Measurements from ENCODE around the gene FUZ. TPM values are rescaled to one million over a fixed set of nuclear protein-coding genes. Genes with fewer than 3 reads are reported as not detected.

The FUZ gene
- total RNA-seq, 4 donors from 2014 or later = 19.0 to 31.7 (median 26.8) TPM

DNA sequence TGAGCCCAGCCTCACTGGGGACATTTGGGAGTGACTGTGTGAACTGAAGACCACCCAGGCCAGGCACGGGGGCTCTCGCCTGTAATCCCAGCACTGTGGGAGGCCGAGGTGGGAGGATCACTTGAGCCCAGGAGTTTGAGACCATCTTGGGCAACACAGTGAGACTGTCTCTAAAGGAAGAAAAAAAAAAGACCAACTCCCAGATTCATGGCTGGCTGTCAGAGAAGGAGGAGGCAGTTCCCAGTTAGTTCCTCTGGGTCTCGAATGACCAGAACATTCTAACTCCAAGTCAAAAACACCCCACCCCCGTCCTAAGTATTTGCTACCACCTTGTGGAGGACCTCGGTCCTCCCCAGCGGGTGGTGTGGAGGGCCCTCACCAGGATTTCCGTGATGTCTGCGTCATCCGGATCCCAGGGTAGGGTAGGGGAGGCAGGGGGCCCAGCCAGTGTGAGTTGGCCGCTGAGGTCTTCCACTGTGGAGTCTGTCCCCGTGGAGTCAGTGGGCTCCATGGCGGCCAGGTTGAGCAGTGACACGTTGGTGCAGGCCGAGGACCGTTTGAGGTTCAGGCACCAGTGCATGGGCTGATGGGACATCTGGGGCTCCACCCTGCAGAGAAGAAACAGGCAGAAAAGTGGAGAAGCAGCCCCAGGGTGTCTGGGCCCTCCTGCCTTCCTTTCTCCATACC lies 51.3 kb downstream of the FUZ start:
- DNase-seq (ENCODE audit: low spot score in 2 of 2) = peak in 1 of 2 donors; percentile 16

DNA sequence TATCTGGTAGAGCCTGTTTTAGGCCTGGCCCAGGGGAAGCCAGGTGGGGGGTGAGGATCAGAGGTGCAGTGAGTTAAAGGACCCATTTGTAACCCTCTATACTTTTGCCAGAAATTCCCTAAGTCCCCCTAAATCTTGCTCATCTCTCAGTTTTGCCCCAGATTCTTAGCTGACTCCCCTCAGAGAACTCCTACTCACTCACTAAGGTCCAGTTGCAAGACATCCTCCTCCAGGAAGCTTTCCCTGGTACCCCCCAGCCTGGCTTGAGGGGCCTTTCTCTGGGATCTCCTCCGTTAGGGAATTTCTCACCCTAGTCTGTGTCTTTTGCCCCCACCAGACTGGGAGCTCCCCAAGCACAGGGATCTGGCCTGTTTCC lies 51.9 kb downstream of the FUZ start:
- DNase-seq (ENCODE audit: low spot score in 2 of 2) = no peak
- WGBS, 2 donors = 44 to 68% methylated on average over 1 of the region's 1 CpG
- Histone ChIP-seq H3K4me1 (peaks cover 0 to 18% (median 4%) of the 10 kb centered on the region in 4 donors), H3K9me3 (peaks cover 0 to 4% (median 0%) of the 10 kb centered on the region in 4 donors), H3K36me3 (no peaks in the 10 kb centered on the region), H3K4me3 (no peak overlapping the region), H3K27me3 (no peaks in the 10 kb centered on the region), H3K27ac (peak overlapping the region; percentile 30 to 77 (median 66))
- no peak for TF ChIP-seq POLR2A (IDR thresholded peaks at IDR 0.05)
- TF ChIP-seq CTCF (IDR thresholded peaks at IDR 0.05) = no peak
- no peak for TF ChIP-seq EP300 (IDR thresholded peaks at IDR 0.05)

More for the DNA sequence above, 51.3 kb downstream of the FUZ start:
- Histone ChIP-seq H3K9me3 (no peaks in the 10 kb centered on the region), H3K27me3 (no peaks in the 10 kb centered on the region), H3K4me3 (no peak overlapping the region), H3K4me1 (peaks cover 0 to 18% (median 4%) of the 10 kb centered on the region in 4 donors), H3K36me3 (no peaks in the 10 kb centered on the region), H3K27ac (peak overlapping the region; percentile 30 to 77 (median 66))
- no peak for TF ChIP-seq EP300 (IDR thresholded peaks at IDR 0.05)
- no peak for TF ChIP-seq CTCF (IDR thresholded peaks at IDR 0.05)
- no peak for TF ChIP-seq POLR2A (IDR thresholded peaks at IDR 0.05)
- 50 to 63% methylated on average over 11 to 16 of the region's 16 CpGs for whole genome bisulfite sequencing, 2 donors

DNA sequence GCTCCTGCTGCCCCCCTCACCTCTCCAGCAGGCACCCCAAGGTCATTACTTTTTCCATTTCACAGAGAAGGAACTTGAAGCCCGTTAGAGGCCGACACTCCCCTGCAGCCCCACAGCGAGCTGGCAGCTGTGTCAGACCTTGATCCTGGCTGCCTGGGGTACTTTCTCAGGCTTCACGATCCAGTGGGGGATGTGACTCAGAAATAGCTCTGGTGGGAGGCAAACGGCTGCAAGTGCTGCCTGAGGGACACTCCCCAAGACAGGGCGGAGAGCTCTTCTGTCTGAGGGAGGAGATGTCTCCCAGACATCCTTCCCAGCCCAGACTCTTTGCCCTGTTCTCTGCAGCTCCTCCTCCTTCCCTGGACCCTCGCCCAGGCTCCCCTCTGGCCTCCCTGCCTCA lies 54.8 kb downstream of the FUZ start:
- H3K4me3 ChIP-seq = no peak overlapping the region
- no peaks in the 10 kb centered on the region for H3K27me3 ChIP-seq
- H3K9me3 ChIP-seq = peaks cover 0 to 15% (median 0%) of the 10 kb centered on the region in 4 donors
- DNase-seq (ENCODE audit: low spot score in 2 of 2) = no peak
- H3K36me3 ChIP-seq = no peaks in the 10 kb centered on the region
- no peak for TF ChIP-seq POLR2A (IDR thresholded peaks at IDR 0.05)
- TF ChIP-seq EP300 (IDR thresholded peaks at IDR 0.05) = no peak
- no peak for TF ChIP-seq CTCF (IDR thresholded peaks at IDR 0.05)
- H3K27ac ChIP-seq = no peak overlapping the region
- peaks cover 0 to 7% (median 0%) of the 10 kb centered on the region in 4 donors for H3K4me1 ChIP-seq
- WGBS, 2 donors = 22 to 28% methylated on average over 7 of the region's 7 CpGs

Small RNAs within 50 kb of the gene (small RNA-seq; reads per million reads assigned to genes)
- not detected for gene MIR4749
- not detected for gene MIR6799
- gene RNU6-841P = not detected

Other genes starting within 250 kb of the FUZ start
- 10 to 100 TPM; 43.0 to 83.1 (median 71.9) TPM for gene NOSIP, start 232.7 kb downstream of the FUZ start, total RNA-seq
- under 1 TPM in 3 of 4 donors, not detected in 1; 0.42 to 0.78 (median 0.44) TPM for gene PRRG2, start 232.0 kb downstream of the FUZ start, total RNA-seq
- 10 to 100 TPM; 11.6 to 32.7 (median 18.1) TPM for gene PRR12, start 222.1 kb downstream of the FUZ start, total RNA-seq
- 100 to 1,000 TPM in 3 of 4 donors, 10 to 100 TPM in 1; 81.6 to 190 (median 162) TPM for gene RRAS, start 173.1 kb downstream of the FUZ start, total RNA-seq
- gene SCAF1, start 171.1 kb downstream of the FUZ start, total RNA-seq = 10 to 100 TPM; 20.1 to 53.7 (median 31.1) TPM
- 10 to 100 TPM; 41.4 to 85.2 (median 72.4) TPM for gene IRF3, start 147.4 kb downstream of the FUZ start, total RNA-seq
- 1 to 10 TPM; 4.7 to 6.8 (median 5.8) TPM for gene BCL2L12, start 147.4 kb downstream of the FUZ start, total RNA-seq
- 100 to 1,000 TPM; 106 to 147 (median 132) TPM for gene PRMT1, start 136.0 kb downstream of the FUZ start, total RNA-seq
- 1 to 10 TPM in 2 of 4 donors, not detected in 2; 1.5 to 4.3 TPM for gene ADM5, start 123.7 kb downstream of the FUZ start, total RNA-seq
- 1 to 10 TPM in 3 of 4 donors, under 1 TPM in 1; 0.44 to 4.1 (median 2.2) TPM for gene CPT1C, start 122.2 kb downstream of the FUZ start, total RNA-seq
- gene TSKS, start 50.0 kb downstream of the FUZ start, total RNA-seq = 1 to 10 TPM; 1.1 to 2.5 (median 1.6) TPM
- gene AP2A1, start 46.3 kb downstream of the FUZ start, total RNA-seq = 100 to 1,000 TPM in 2 of 4 donors, 10 to 100 TPM in 2; 92.9 to 117 (median 104) TPM
- 10 to 100 TPM; 26.2 to 54.0 (median 29.4) TPM for gene MED25, start 5.0 kb upstream of the FUZ start, total RNA-seq
- 100 to 1,000 TPM in 2 of 4 donors, 10 to 100 TPM in 2; 75.6 to 113 (median 91.9) TPM for gene PTOV1, start 37.9 kb upstream of the FUZ start, total RNA-seq
- 100 to 1,000 TPM in 1 of 4 donors, 10 to 100 TPM in 3; 52.7 to 158 (median 79.5) TPM for gene PNKP, start 54.3 kb upstream of the FUZ start, total RNA-seq
- 10 to 100 TPM; 20.6 to 27.4 (median 25.4) TPM for gene AKT1S1, start 64.1 kb upstream of the FUZ start, total RNA-seq
- gene TBC1D17, start 64.4 kb upstream of the FUZ start, total RNA-seq = 10 to 100 TPM; 47.7 to 56.5 (median 49.0) TPM
- 1 to 10 TPM in 2 of 4 donors, under 1 TPM in 1, not detected in 1; 0.63 to 3.0 (median 1.7) TPM for gene IL4I1, start 83.6 kb upstream of the FUZ start, total RNA-seq
- gene ATF5, start 115.9 kb upstream of the FUZ start, total RNA-seq = 10 to 100 TPM; 12.6 to 19.0 (median 14.8) TPM
- 10 to 100 TPM; 32.8 to 43.5 (median 38.7) TPM for gene NUP62, start 116.2 kb upstream of the FUZ start, total RNA-seq
- 1 to 10 TPM; 2.6 to 7.5 (median 4.3) TPM for gene SIGLEC11, start 147.9 kb upstream of the FUZ start, total RNA-seq
- gene VRK3, start 212.1 kb upstream of the FUZ start, total RNA-seq = 10 to 100 TPM; 25.7 to 51.3 (median 30.1) TPM
- gene ZNF473, start 212.7 kb upstream of the FUZ start, total RNA-seq = 10 to 100 TPM in 2 of 4 donors, 1 to 10 TPM in 2; 8.2 to 25.5 (median 14.3) TPM